GM06990 (cell line): ENCODE data around the gene TAF11L7.
"Not testable (repeated sequence)": the region's sequence is repeated elsewhere in the genome, so short reads cannot be mapped to it uniquely, and the experiment has no call there.

Source experiments
- DNase-seq: peaks from one replicate; pipeline ENCODE4 v3.0.0-alpha.2; 2011; ENCODE audit not compliant: insufficient read length; ENCODE audit errors: extremely low read depth
- H3K27me3 ChIP-seq: replicated peaks from 2 replicates; pipeline ENCODE4 v1.6.0; 2011; ENCODE audit warnings: low read length; ENCODE audit not compliant: control insufficient read depth, insufficient read depth
- H3K36me3 ChIP-seq: 2 replicates; pipeline ENCODE4 v1.5.1; 2011; ENCODE audit warnings: low read length; ENCODE audit not compliant: control insufficient read depth, insufficient read depth
- H3K4me3 ChIP-seq: replicated peaks from 2 replicates; pipeline ENCODE4 v1.5.1; 2011; ENCODE audit warnings: low read depth, mild to moderate bottlenecking, control low read depth, low read length
- TF ChIP-seq, protein P1 (sequence below): IDR thresholded peaks from 2 replicates; pipeline ENCODE4 v1.5.1; 2011; ENCODE audit warnings: low read length, control low read depth, mild to moderate bottlenecking, inconsistent platforms; ENCODE audit not compliant: insufficient read depth, poor library complexity, severe bottlenecking

TAF11L7 gene

DNA sequence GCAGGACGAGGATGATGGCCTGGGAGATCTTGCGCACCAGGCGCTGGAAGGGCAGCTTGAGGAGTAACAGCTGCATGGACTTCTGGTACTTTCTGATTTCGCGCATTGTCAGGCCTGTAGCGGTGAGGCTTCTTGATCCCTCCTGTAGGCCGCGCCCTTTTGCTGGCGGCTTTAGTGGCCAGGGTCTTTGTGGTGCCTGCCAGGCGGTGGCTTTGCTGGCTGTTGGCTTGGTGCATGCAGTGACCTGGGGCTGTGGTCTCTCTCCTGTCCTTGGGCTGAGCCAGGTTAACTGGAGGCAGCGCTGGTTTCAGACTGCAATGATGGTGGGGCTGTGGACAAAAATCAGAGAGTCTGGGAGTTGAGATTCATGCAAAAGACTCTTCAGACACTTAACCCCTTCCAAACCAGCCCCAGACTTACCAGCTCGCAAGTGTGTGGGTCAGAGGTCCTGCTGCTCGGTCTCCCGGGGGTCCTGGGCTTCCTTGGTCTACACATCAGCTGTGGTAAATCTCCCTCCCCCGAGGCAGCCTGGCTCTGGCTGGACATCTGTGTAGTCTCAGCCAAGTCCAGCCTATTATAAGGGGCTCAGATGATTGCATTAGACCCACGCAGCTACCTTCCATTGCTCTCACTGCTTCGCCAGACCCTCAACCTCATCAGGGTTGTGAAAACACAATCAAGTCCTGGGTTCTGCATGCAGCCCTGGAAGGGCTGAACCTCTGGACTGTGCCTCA, 29.5 kb upstream of the TAF11L7 start:
- no peaks in the 10 kb centered on the region for H3K36me3 ChIP-seq
- TF ChIP-seq, protein P1, sequence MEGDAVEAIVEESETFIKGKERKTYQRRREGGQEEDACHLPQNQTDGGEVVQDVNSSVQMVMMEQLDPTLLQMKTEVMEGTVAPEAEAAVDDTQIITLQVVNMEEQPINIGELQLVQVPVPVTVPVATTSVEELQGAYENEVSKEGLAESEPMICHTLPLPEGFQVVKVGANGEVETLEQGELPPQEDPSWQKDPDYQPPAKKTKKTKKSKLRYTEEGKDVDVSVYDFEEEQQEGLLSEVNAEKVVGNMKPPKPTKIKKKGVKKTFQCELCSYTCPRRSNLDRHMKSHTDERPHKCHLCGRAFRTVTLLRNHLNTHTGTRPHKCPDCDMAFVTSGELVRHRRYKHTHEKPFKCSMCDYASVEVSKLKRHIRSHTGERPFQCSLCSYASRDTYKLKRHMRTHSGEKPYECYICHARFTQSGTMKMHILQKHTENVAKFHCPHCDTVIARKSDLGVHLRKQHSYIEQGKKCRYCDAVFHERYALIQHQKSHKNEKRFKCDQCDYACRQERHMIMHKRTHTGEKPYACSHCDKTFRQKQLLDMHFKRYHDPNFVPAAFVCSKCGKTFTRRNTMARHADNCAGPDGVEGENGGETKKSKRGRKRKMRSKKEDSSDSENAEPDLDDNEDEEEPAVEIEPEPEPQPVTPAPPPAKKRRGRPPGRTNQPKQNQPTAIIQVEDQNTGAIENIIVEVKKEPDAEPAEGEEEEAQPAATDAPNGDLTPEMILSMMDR: no peak
- H3K4me3 ChIP-seq: no peak overlapping the region
- DNase-seq: no peak
- H3K27me3 ChIP-seq: no peaks in the 10 kb centered on the region

DNA sequence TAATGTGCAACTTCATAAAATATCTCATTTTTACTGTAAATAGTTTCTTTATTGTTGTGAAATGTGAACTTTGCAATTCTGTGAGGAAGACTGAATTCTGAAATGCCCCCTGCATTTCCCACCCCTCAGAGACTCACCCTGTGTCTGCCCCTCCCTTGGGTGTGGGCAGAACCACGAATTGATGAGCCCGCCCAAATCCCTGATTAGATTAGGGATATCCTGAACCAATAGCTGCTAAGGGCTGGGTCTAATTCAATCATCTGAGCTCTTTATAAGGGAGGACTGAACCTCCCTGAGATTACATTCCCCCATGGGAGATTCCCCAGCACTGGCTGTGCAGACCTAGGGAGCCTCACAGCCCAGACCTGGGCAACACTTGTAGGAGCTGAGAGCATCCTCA, 24.5 kb upstream of the TAF11L7 start, which contains the start of gene TAF11L12:
TSS of gene TAF11L12 (plus strand) at position 301 of the 400 bp plus-strand sequence.
- H3K36me3 ChIP-seq, H3K4me3 ChIP-seq, H3K27me3 ChIP-seq, DNase-seq: not testable (repeated sequence)

DNA sequence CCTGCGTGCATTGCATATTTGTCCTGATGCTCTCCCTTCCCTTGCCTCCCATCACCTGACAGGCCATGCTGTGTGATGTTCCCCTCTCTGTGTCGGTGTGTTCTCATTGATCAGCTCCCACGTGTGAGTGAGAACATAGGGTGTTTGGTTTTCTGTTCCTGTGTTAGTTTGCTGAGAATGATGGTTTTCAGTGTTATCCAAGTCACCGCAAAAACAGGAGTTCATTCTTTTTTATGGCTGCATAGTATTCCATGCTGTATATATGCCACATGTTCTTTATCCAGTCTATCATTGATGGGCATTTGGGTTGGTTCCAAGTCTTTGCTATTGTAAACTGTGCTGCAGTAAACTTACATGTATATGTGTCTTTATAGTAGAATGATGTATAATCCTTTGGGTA, 21.9 kb upstream of the TAF11L7 start:
- DNase-seq, H3K4me3 ChIP-seq, H3K36me3 ChIP-seq: not testable (repeated sequence)

DNA sequence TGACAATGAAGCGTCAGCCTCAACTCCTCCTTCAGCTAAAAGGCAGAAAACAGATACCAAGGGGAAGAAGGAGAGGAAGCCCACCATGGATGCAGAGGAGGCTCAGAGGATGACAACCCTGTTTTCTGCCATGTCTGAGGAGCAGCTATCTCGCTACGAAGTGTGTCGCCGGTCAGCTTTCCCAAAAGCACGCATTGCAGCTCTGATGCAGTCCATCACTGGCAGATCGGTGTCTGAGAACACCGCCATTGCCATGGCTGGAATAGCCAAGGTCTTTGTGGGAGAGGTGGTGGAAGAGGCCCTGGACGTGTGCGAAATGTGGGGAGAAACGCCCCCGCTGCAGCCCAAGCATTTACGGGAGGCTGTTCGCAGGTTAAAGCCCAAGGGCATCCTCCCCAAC, 19.4 kb upstream of the TAF11L7 start:
- H3K36me3 ChIP-seq: no peaks in the 10 kb centered on the region
- TF ChIP-seq, protein P1: no peak
- no peaks in the 10 kb centered on the region for H3K27me3 ChIP-seq
- no peak overlapping the region for H3K4me3 ChIP-seq
- DNase-seq: no peak

More for the DNA sequence above, 21.9 kb upstream of the TAF11L7 start:
- not testable (repeated sequence) for H3K27me3 ChIP-seq

DNA sequence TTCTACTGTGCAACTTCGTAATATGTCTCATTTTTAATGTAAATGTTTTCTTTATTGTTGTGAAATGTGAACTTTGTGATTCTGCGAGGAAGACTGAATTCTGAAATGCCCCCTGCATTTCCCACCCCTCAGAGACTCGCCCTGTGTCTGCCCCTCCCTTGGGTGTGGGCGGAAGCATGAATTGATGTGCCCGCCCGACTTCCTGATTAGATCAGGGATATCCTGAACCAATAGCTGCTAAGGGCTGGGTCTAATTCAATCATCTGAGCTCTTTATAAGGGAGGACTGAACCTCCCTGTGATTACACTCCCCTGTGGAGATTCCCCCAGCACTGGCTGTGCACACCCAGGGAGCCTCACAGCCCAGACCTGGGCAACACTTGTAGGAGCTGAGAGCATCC, 18.3 kb upstream of the TAF11L7 start, which contains the start of gene TAF11L11:
TSS of gene TAF11L11 (plus strand) at position 304 of the 400 bp plus-strand sequence.
- DNase-seq, H3K36me3 ChIP-seq, H3K27me3 ChIP-seq, H3K4me3 ChIP-seq: not testable (repeated sequence)

DNA sequence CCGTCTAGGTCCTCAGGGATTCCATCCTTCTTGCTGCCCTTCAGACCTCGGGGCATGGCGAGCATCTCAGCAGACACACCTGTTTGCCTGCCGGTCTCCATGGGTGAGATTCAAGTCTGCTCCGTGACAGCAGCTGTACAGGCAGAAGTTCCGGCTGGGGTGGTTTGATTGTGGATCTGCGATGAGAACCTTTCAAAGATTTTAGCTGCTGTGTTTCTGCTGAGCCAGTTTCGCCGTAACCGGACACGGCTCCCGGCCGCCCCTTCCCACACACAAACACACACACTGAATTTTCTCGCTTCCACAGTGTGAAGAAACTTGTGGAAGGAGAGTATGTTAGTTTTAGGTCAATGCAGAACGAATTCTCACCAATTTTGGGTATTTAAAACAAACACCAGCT, 12.2 kb upstream of the TAF11L7 start, which contains the start of gene TAF11L10:
TSS of gene TAF11L10 (minus strand) at position 101 of the 400 bp plus-strand sequence.
- not testable (repeated sequence) for H3K27me3 ChIP-seq, H3K4me3 ChIP-seq, H3K36me3 ChIP-seq, DNase-seq

DNA sequence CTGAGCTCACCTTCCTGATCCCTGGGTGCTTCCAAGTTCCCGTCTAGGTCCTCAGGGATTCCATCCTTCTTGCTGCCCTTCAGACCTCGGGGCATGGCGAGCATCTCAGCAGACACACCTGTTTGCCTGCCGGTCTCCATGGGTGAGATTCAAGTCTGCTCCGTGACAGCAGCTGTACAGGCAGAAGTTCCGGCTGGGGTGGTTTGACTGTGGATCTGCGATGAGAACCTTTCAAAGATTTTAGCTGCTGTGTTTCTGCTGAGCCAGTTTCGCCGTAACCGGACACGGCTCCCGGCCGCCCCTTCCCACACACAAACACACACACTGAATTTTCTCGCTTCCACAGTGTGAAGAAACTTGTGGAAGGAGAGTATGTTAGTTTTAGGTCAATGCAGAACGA, 8.7 kb upstream of the TAF11L7 start, which contains the start of gene TAF11L9:
TSS of gene TAF11L9 (minus strand) at position 140 of the 400 bp plus-strand sequence.
- DNase-seq, H3K4me3 ChIP-seq, H3K27me3 ChIP-seq, H3K36me3 ChIP-seq: not testable (repeated sequence)

DNA sequence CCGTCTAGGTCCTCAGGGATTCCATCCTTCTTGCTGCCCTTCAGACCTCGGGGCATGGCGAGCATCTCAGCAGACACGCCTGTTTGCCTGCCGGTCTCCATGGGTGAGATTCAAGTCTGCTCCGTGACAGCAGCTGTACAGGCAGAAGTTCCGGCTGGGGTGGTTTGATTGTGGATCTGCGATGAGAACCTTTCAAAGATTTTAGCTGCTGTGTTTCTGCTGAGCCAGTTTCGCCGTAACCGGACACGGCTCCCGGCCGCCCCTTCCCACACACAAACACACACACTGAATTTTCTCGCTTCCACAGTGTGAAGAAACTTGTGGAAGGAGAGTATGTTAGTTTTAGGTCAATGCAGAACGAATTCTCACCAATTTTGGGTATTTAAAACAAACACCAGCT, 5.3 kb upstream of the TAF11L7 start, which contains the start of gene TAF11L8:
TSS of gene TAF11L8 (minus strand) at position 101 of the 400 bp plus-strand sequence.
- H3K4me3 ChIP-seq, H3K36me3 ChIP-seq, DNase-seq, H3K27me3 ChIP-seq: not testable (repeated sequence)
